A549 treated with ZK216348 at 1 μM for 4 hours (cell line): ENCODE results near the gene POU3F3. TPM values are rescaled to one million over a fixed set of nuclear protein-coding genes. Genes with fewer than 3 reads are reported as not detected.

Experiments used
- total RNA-seq: library from RNA; stranded (reverse); fragments of 200-300 nt; extraction: Qiagen RNA extraction; gene quantifications from 5 replicates; pipeline ENCODE4 v1.2.3, GENCODE V29; 2022; ENCODE audit warnings: low read depth

The POU3F3 gene
- 0.05 to 0.06 TPM in 2 of 5 replicates, not detected in the others for total RNA-seq

DNA sequence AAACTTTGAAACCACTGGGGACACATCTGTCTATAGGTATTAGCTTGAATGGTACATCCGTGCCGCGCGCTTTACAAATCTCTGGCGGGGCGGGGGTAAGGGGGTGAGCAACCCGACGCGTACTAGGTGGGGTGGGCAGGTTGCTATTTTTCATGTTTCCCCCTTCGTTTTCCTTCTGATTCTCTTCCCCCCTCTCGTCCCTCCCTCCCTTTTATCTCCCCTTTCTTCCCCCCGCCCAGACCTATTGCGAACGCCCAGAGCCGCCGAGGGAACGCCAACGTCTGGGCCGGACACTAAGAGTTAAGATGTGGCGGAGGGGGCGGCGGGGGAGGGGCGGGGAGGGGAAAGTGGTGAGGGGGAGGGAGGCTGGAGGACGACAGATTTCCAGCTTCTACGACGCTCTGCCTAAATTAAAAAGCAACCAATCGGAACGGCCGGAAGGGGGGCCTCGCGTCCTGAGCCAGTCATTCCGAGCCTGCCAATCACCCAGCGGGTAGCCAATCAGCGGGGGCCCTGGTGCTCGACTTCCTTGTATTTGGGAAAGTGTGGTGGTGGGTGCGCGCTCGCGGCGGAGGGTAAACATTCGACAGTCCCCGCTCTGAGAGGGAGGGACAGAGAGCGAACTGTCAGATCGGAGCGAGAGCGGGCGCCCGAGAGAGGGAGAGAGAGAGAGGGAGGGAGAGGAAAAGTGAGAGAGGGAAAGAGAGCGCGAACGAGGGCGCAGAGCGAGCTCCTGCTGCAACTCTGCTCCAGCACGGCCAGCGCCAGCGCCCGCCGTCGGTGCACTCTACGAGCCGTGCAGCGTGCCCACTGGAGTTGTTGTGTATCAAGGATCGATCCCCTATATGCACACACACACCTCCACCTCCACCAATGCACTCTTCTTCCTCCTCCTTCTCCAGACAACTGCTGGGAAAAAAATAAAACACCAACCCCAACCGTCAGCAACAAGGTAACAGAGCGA is at the start of gene POU3F3:
TSS of gene POU3F3 (plus strand) at position 582 of the 964 bp plus-strand sequence. CDS start 1,396 bp downstream, outside the sequence.

Other genes starting within 250 kb of the POU3F3 start
- gene MRPS9, start 184.0 kb downstream of the POU3F3 start, total RNA-seq = 30.3 to 38.3 TPM (median 31.8 TPM) in 5 replicates